Globus pallidus (tissue), 1 donor: Measurements from ENCODE around the gene XRCC2.
"Not testable (repeated sequence)": the region's sequence is repeated elsewhere in the genome, so short reads cannot be mapped to it uniquely, and the experiment has no call there.

Experiments
- DNase-seq: peaks from one replicate; pipeline ENCODE4 v3.0.0-alpha.2; 2015; ENCODE audit warnings: low spot score

The XRCC2 gene

DNA sequence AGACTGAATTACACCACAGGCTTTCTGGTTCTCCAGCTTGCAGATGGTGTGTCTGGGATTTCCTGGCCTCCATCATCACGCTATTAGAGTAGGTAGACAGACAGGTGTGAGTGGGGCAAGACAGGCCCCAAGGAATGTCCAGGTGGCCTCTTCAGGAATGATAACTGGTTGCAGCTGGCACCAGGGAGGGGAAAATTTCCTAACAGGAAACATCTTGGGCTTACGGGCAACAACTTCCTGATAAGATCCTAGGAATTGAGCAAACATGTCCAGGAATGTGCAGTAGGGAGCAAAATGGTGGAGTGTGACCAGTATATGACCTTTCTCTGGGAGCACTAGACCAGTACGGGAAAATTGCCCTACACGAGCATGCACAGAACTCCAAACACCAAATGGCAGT lies 11.3 kb downstream of the XRCC2 start:
- DNase-seq = no peak

DNA sequence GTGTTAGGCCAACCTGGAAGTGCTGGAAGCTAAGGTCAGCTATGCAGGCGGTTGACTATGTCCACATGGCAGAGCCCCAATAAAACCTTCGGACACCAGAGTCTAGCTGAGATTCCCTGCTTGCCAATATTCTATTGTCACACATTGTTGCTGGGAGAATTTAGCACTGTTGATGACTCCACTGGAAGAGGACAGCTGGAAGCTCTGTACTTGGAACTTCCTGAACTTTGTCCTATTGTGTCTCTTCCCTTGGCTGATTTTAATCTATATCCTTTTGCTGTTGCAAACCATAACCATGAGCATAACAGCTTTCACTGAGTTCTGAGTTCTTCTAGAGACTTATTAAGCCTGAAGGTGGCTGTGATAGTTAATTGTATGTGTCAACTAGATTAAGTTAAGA lies 12.0 kb downstream of the XRCC2 start:
- no peak for DNase-seq

DNA sequence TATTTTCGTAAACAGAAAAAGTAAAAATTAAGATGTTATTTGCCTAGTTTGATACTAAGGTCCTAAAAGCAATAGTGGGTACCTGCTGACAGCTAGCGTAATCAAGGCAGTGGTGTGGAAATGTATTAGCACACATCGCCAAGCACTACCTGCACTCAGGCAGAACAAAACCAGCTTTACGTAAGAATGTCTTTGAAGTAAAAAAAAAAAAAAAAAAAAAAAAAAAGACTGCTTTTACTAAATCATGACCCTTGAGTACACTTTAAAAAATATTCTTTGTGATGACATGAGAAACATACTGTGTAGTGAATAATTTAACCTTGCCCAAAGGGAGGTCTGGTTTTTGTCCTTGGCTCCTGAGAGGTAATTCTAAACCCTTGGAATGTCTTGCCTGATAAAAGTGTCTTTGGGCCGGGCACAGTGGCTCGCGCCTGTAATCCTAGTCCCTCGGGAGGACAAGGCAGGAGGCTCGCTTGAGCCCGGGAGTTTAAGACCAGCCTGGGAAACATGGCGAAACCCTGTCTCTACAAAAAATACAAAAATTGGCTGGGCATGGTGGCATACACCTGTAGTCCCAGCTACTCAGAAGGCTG lies 12.7 kb downstream of the XRCC2 start:
- no peak for DNase-seq

DNA sequence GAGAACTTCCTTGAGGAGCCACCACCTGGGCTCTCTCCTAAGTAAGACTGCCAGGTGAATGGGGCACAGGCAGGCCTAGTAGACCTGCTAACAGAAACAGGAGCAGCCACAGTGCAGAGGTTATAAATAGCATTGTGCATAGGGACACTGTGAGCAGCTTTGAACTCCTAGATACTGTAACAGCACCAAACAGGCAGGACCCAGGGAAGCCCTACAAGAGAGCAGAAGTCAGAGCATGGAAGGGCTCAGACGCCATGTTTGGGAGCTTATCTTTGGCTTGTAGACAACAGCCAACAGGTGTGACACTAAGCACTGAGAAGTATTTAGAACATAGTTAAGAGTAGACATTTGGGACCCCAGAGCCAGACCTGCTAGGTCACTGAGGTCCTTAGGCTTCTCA lies 14.5 kb downstream of the XRCC2 start:
- no peak for DNase-seq

DNA sequence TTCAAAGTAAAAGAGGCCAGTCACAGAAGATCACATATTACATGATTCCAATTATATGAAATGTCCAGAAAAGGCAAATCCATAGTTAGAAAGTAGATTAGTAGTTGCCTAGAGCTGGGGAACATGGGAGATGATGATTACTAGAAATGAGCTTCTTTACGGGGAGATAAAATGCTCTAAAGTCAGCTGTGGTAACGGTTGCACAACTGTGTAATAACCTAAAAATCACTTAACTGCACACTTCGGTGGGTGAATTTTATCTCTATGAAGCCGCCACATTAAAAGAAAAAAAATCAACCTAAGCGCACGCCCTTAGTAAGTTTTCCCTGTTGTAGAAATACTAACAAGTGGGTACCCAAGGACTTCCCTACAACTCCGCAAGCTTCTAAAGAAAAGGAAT lies 15.9 kb downstream of the XRCC2 start:
- DNase-seq = no peak

DNA sequence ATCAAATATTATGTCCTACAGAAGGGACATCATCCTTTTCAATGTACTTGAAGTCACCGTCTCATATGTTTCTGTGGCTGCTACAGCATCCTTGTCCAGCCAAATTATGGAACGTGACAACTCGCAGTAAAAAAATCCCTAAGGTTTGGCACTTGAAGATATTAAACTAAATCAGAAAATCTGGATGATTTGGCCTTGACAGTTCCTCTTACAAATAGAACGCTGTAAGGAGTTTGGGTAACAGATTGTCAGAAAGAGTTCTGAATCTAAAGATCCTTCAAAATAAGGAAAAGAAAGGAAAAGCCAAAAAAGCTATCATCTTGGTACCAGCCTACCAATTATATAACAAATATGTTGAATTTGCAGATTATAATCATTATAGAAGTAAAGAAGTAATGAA lies 21.0 kb downstream of the XRCC2 start:
- no peak for DNase-seq

DNA sequence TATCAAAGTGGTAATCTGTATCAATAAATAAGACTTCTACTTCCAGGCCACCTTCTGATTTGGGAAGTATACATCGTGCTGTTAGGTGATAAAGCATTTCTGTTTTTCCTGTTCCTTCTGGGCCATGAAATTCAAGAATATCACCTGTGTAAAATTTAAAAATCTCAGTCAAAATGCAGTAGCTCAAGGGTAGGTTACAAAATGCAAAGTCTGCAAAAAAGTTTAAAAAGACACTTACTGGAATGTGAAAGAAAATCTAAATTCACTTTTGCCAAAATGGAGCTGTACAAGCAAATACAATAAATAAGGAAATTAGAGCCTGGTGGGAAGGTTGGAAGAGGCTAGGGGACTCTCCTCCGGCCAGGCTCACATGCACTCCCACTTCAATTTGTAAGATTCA lies 26.7 kb downstream of the XRCC2 start:
- no peak for DNase-seq

GRCh38 chr7:152647009-152647408 lies 28.9 kb downstream of the XRCC2 start:
- no peak for DNase-seq

- DNase-seq = not testable (repeated sequence)
Observed at GRCh38 chr7:152646579-152646978, 29.4 kb downstream of the XRCC2 start.

- DNase-seq = no peak
Observed at GRCh38 chr7:152643979-152644559, 31.9 kb downstream of the XRCC2 start.

- DNase-seq = no peak
Observed at GRCh38 chr7:152641384-152641783, 34.6 kb downstream of the XRCC2 start.

DNA sequence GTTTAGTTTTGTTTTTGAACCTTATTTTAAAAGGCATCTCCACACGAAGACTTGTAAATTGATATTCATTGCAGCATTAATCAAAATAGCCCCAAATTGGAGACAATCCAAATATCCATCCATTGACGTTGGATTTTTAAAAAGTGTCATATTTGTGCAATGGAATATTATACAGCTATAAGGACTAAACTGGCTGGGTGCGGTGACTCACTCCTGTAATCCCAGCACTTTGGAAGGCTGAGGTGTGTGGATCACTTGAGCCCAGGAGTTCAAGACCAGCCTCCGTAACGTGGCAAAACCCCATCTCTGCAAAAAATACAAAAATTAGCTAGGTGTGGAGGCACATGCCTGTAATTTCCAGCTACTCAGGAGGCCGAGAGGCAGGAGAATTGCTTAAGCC lies 35.1 kb downstream of the XRCC2 start:
- DNase-seq = no peak

DNA sequence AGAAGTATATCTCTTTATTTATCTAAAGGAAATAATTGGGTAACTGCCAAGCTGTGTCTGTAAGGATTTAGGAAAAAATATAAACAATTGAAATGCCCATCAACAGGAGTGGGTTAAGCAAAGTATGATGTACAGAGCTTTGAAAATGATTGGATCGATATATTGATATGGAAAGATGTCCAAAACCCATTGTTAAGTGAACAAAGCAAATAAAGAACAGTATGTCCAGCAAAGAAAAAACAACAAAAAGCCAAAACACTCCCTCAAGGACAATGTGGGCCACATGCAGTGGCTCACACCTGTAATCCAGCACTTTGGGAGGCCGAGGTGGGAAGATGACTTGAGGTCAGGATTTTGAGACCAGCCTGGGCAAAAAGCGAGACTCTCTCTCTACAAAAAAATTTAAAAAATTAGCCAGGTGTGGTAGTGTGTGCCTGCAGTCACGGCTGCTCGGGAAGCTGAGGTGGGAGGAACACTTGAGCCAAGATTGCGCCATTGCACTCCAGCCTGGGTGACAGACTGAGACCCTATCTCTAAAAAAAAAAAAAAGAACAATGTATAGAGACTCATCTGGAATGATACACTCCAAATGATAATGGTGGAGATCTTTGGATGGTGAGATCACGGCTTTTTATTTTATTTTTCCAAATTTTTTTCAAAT lies 37.9 kb downstream of the XRCC2 start:
- DNase-seq = no peak

DNA sequence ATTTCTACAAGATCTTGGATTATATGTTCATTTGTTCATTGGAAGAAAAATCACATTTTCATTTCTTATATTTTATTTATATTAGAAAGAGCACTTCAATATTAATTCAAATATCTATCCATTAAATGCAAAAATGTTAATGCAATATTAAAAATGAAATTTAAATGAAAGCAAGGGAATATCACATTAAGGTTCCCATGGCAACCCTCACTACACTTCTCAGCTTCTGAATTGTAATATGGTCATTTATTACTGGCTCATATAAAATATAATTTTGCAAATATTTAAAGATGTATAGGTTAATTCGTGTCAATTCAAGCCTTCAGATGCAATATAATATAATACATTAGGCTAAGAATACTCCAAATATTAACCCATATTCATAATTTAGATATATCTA lies 38.8 kb downstream of the XRCC2 start:
- DNase-seq = no peak

- no peak for DNase-seq
Observed at GRCh38 chr7:152636441-152636840, 39.5 kb downstream of the XRCC2 start.

DNA sequence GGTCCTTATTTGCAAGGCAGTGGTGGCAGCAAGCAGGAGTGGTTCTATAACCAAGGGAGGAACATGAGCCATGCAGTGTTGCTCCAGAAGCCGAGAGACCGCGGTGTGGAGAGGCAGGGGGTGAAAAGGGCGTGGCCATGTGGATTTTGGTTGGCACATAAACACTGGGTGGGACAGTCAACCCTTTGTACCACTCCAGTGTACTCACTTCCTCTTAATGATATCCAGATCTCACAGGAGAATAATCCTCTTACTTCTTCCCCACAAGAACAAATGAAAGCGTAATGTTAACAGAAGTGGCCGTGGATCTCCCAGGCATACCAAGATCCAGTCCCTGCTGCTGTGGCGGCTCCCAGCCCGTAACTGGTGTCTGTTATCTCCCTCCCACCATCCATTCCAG lies 42.4 kb downstream of the XRCC2 start:
- DNase-seq = no peak

GRCh38 chr7:152633072-152633471 lies 42.9 kb downstream of the XRCC2 start:
- no peak for DNase-seq

GRCh38 chr7:152628772-152629171 lies 47.2 kb downstream of the XRCC2 start:
- DNase-seq = not testable (repeated sequence)

DNA sequence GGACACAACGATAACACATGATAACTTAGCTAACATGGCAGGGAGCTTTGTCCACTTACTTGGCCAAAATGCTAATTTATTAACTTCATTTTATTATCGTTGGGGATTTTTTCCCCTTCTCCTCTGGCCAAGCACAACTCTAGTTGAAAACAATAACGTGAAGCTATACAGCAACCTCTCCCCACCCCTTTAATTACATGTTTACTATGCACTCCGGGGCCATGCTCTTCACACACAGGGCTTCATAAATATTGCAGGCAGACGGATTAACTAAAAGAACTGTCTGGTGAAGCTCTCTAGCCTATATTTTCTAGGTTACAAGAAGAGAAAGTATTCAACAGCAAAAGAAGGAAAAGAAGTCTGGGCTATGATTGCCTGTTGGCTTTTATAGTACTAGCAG lies 51.7 kb downstream of the XRCC2 start:
- DNase-seq = no peak

GRCh38 chr7:152621426-152621825 lies 54.5 kb downstream of the XRCC2 start:
- DNase-seq = no peak

- no peak for DNase-seq
Observed at GRCh38 chr7:152619027-152619739, 56.8 kb downstream of the XRCC2 start.

DNA sequence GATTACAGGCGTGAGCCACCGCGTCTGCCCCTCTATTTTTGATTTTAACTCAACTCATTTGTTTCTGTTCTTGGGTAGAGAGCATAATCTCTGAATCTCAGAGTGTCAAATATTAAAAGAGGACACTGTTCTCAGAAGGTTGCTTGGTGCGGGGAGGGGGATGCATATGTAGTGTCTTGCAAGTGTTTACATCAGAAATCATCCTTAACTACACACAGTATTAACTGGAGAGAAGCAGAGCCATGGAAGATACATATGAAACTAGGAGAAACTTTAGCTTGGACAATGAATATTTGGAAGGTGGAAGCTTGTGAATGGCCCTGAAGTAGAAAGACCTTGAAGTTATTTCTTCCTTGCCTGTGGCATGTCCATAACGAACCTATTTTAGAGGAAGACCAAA lies 57.5 kb downstream of the XRCC2 start:
- no peak for DNase-seq

- DNase-seq = no peak
Observed at GRCh38 chr7:152617056-152617455, 58.9 kb downstream of the XRCC2 start.
